Activated CD4-positive, alpha-beta T cell treated with anti-CD3 and anti-CD28 coated beads, Interleukin-2, amount 10 ng/mL, durations not matched to agents 7 days and 5 days (primary cell): Measurements from ENCODE around the gene PRDM5. TPM values are rescaled to one million over a fixed set of nuclear protein-coding genes. Genes with fewer than 3 reads are reported as not detected.

ENCODE experiments used
- CTCF ChIA-PET: fragments of 350-600 bp; sonication (Branson Sonifier 250); formaldehyde crosslinking; loops from one replicate; lab custom pipeline; 2021; ENCODE audit warnings: antibody characterized with exemption; lab: Charles Lee
- POLR2A ChIA-PET: fragments of 350-600 bp; sonication (Branson Sonifier 250); formaldehyde crosslinking; loops from one replicate; lab custom pipeline; 2021; ENCODE audit warnings: antibody characterized with exemption; lab: Charles Lee
- DNase-seq: peaks from one replicate; pipeline ENCODE4 v3.0.0-alpha.2; 2020
- H3K27ac Mint-ChIP-seq: one replicate; pipeline ENCODE4 v1.8.0; 2021; ENCODE audit warnings: mild to moderate bottlenecking, moderate library complexity, mixed read lengths
- H3K27me3 Mint-ChIP-seq: one replicate; pipeline ENCODE4 v1.8.0; 2021; ENCODE audit warnings: mixed read lengths
- H3K36me3 Mint-ChIP-seq: one replicate; pipeline ENCODE4 v1.8.0; 2021; ENCODE audit warnings: low read depth, mixed read lengths
- H3K4me1 Mint-ChIP-seq: one replicate; pipeline ENCODE4 v1.8.0; 2021; ENCODE audit warnings: mixed read lengths
- H3K4me3 Mint-ChIP-seq: one replicate; pipeline ENCODE4 v1.8.0; 2021; ENCODE audit warnings: mild to moderate bottlenecking, moderate library complexity, mixed read lengths
- H3K9me3 Mint-ChIP-seq: one replicate; pipeline ENCODE4 v1.8.0; 2021; ENCODE audit warnings: mixed read lengths
- total RNA-seq, 2 experiments: library from RNA; stranded (reverse); gene quantifications; one replicate each; pipeline ENCODE4 v1.2.3, GENCODE V29; 2021

The PRDM5 gene
- total RNA-seq, 2 experiments from 2014 or later, result not detected

DNA sequence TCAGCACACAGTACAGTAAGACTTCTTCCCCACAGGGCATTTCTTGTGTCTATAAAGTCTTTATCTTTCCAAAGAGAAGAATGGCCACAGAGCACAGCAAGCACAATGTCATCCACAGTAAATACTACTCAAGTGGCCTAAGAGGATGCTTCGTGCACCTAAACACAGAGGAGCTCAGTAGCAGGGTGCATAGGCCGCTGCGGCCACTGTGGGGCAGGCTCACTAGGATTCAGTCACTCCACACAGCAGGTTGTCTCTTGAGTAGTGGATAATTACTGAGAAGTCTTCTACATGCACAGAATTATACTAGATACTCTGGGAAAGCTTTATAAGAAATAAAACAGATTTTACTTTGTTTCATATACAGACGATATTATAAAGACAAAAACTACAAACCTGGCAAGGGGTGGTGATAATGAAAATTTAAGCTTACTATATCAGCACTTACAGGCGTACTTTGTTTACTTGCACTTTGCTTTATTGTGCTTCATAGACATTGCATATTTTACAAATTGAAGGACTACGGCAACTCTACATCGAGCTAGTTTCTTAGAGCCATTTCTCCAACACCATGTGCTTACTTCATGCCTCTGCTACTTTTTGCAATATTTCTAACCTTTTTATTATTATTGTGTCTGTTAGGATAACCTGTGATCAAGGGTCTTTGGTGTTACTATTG lies 78.5 kb downstream of the PRDM5 start:
- Mint-ChIP-seq H3K27ac (no peak overlapping the region), H3K4me3 (no peak overlapping the region), H3K4me1 (peaks cover 7% of the 10 kb centered on the region), H3K27me3 (no peaks in the 10 kb centered on the region), H3K9me3 (no peaks in the 10 kb centered on the region), H3K36me3 (no peaks in the 10 kb centered on the region)
- no peak for DNase-seq
- CTCF ChIA-PET, result interaction anchor here (1.1 kb wide), 1 partner anchor 267 kb away, joined by 3 read pairs; no protein-coding TSS in a partner anchor
- POLR2A ChIA-PET, result no interaction called here

- no peaks in the 10 kb centered on the region for H3K9me3 Mint-ChIP-seq
Measured at GRCh38 chr4:120842031-120842430, 80.5 kb downstream of the PRDM5 start.

DNA sequence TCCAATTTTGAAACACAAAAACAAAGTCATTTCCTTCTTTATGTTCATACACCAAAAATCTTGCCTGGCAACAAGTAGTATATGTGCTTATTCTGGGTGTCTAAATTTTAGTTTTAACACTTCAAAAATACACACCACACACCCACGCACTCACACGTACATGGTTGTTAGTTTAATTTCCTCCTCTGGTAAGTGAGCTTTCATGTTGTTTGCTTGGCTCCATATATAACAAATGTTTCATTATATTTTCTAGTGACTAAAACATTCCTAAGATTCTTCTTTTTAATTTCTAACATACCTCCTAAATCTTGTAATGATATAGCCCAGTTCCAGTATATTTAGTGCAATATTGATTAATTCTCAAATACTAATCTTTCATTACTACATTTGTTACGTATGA lies 80.9 kb downstream of the PRDM5 start:
- POLR2A ChIA-PET, result no interaction called here

More at GRCh38 chr4:120842031-120842430, 80.5 kb downstream of the PRDM5 start:
- Mint-ChIP-seq H3K27me3 (no peaks in the 10 kb centered on the region), H3K4me3 (no peak overlapping the region), H3K4me1 (peaks cover 7% of the 10 kb centered on the region), H3K27ac (no peak overlapping the region), H3K36me3 (no peaks in the 10 kb centered on the region)
- POLR2A ChIA-PET, result no interaction called here
- CTCF ChIA-PET, result no interaction called here
- no peak for DNase-seq

DNA sequence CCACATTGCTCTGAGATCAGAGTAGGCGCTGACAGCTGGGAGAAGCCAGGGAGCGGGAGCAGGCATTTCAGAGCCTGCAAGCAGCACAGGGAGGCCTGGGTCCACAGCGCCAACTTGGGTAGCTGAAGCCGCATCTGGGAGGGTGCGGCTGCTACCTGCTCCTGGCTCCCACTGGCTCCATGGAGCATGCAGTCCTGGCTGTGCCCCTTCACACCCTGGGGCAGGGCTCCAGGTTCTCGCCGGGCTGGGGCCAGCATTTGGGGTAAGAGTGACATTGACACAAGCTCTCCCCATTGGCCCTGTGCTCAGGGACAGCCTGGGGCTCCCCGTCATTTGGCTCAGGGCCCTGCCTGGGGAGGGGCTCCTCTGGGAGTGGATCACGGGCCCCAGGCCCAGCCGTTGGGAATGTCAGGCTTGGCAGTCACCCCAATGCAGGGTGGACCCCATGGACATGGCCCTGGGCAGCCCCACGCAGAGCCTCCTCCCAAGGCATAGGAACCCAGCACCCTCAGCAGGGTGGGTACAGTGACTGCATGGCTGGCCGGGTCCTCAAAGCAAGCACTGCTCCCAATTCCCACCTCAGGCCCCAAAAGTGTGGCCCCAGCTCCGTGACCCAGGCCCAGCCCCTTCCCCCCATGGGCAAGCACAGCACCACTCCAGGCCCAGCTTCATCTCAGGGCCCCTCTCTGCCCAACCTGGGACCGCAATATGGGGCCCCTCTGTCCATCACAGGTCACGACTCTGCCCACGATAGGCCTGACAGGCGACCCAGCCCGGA lies 82.4 kb downstream of the PRDM5 start:
- H3K36me3 Mint-ChIP-seq, result no peaks in the 10 kb centered on the region
- H3K9me3 Mint-ChIP-seq, result no peaks in the 10 kb centered on the region
- DNase-seq, result no peak
- ChIA-PET POLR2A (no interaction called here), CTCF (no interaction called here)
- H3K27me3 Mint-ChIP-seq, result no peaks in the 10 kb centered on the region
- H3K4me1 Mint-ChIP-seq, result peaks cover 7% of the 10 kb centered on the region
- H3K4me3 Mint-ChIP-seq, result no peak overlapping the region
- H3K27ac Mint-ChIP-seq, result no peak overlapping the region

More for the DNA sequence above, 80.9 kb downstream of the PRDM5 start:
- H3K27me3 Mint-ChIP-seq, result no peaks in the 10 kb centered on the region
- H3K27ac Mint-ChIP-seq, result no peak overlapping the region
- no peaks in the 10 kb centered on the region for H3K9me3 Mint-ChIP-seq
- CTCF ChIA-PET, result no interaction called here
- no peak for DNase-seq
- H3K36me3 Mint-ChIP-seq, result no peaks in the 10 kb centered on the region
- H3K4me3 Mint-ChIP-seq, result no peak overlapping the region
- H3K4me1 Mint-ChIP-seq, result peaks cover 7% of the 10 kb centered on the region

DNA sequence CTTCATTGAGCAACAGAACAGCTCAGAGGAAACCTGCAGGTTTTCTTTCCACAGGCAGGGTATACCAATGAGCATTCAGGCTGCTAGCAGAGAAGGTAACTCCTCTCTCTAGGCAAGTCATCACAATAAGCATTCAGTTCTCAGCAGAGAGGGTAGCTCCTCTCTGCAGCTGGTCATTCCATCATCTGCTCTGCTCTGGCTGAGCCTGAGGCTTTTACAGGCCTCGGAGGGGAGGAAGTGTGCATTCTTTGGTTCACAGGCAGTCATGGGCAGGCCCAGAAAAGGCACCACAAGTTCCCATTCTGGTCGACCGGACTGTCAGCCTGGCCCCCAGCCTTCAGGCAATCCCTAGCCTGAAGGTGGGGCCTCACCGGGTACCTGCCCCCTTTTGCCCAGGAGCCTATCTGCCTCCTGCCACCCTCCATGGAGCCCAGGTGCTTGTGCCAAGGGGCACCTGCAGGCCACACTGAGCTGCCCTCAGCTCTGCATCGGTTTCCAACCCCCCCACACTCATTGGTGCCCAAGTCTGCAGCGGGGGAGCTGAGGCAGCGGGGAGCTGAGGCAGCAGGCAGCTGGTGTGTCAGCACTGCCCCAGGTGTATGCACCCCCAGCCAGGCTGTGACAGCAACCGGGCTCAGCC lies 83.1 kb downstream of the PRDM5 start:
- DNase-seq, result no peak
- no peak overlapping the region for H3K4me3 Mint-ChIP-seq
- ChIA-PET CTCF (interaction anchor here (1.3 kb wide), 1 partner anchor 14 kb away, joined by 3 read pairs; no protein-coding TSS in a partner anchor), POLR2A (no interaction called here)
- H3K36me3 Mint-ChIP-seq, result no peaks in the 10 kb centered on the region
- H3K9me3 Mint-ChIP-seq, result no peaks in the 10 kb centered on the region
- no peak overlapping the region for H3K27ac Mint-ChIP-seq
- no peaks in the 10 kb centered on the region for H3K27me3 Mint-ChIP-seq
- peaks cover 2% of the 10 kb centered on the region for H3K4me1 Mint-ChIP-seq

DNA sequence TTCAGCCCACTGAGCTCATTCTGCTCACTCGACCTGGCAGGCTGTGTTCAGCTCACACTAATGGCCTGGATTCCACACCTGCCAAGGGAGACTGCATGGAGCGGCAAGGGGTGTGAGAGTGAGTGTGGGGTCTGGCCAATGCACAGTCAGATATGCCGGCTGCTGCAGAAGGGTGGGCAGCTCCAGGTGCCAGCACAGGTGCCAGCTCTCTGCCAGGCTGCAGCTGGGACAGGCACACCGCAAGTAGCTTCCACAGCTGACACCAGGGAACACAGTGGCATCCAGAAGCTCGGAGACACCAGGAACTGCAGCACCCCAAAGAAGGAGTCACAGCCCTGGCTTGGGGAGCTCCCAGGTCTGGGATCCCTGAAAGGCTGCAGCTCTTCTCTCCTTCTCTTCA lies 83.7 kb downstream of the PRDM5 start:
- Mint-ChIP-seq H3K4me3 (no peak overlapping the region), H3K36me3 (no peaks in the 10 kb centered on the region), H3K9me3 (peaks cover 2% of the 10 kb centered on the region), H3K27ac (no peak overlapping the region), H3K27me3 (no peaks in the 10 kb centered on the region), H3K4me1 (no peaks in the 10 kb centered on the region)
- POLR2A ChIA-PET, result no interaction called here
- DNase-seq, result no peak
- CTCF ChIA-PET, result interaction anchor here (1.3 kb wide), 1 partner anchor 14 kb away, joined by 3 read pairs; no protein-coding TSS in a partner anchor

DNA sequence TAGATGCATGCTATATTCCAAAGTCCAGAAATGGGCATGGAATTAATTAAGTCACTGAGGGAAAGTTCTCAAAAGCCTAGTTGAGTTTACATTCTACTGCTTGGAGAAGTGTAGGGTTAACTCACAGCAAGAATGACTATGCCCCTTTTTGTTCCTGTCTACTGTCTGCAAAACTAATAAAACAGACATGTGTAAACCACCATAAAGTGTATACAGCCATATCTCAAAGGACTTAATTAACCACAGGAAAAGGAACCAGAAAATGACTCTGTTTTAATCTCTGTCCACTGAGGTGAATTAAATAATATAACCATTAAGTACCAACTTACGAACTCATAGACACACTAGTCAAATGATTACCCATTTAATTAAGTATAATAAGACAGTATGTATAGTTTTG lies 84.9 kb downstream of the PRDM5 start:
- Mint-ChIP-seq H3K4me3 (no peak overlapping the region), H3K27ac (no peak overlapping the region), H3K36me3 (no peaks in the 10 kb centered on the region), H3K4me1 (no peaks in the 10 kb centered on the region), H3K27me3 (no peaks in the 10 kb centered on the region), H3K9me3 (peaks cover 2% of the 10 kb centered on the region)
- POLR2A ChIA-PET, result no interaction called here
- DNase-seq, result no peak
- CTCF ChIA-PET, result no interaction called here

DNA sequence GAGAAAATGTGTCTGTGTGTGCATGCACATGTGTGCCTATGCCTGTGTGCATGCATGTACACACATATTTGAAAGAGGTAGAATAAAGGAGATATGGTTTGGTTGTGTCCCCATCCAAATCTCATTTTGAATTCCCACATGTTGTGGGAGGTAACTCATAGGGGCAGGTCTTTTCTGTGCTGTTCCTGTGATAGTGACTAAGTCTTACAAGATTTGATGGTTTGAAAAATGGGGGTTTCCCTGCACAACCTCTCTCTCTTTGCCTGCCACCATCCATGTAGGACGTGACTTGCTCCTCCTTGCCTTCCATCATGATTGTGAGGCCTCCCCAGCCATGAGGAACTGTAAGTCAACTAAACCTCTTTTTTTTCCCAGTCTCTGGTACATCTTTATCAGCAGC lies 87.2 kb downstream of the PRDM5 start:
- no peak overlapping the region for H3K27ac Mint-ChIP-seq
- CTCF ChIA-PET, result no interaction called here
- H3K36me3 Mint-ChIP-seq, result no peaks in the 10 kb centered on the region
- H3K27me3 Mint-ChIP-seq, result no peaks in the 10 kb centered on the region
- no peak overlapping the region for H3K4me3 Mint-ChIP-seq
- DNase-seq, result no peak
- POLR2A ChIA-PET, result no interaction called here
- H3K4me1 Mint-ChIP-seq, result no peaks in the 10 kb centered on the region
- peaks cover 2% of the 10 kb centered on the region for H3K9me3 Mint-ChIP-seq

- peaks cover 2% of the 10 kb centered on the region for H3K9me3 Mint-ChIP-seq
- H3K4me1 Mint-ChIP-seq, result no peaks in the 10 kb centered on the region
- ChIA-PET CTCF (no interaction called here), POLR2A (no interaction called here)
- no peaks in the 10 kb centered on the region for H3K36me3 Mint-ChIP-seq
- peaks cover 9% of the 10 kb centered on the region for H3K27me3 Mint-ChIP-seq
- no peak for DNase-seq
- H3K4me3 Mint-ChIP-seq, result no peak overlapping the region
- H3K27ac Mint-ChIP-seq, result no peak overlapping the region
Measured at GRCh38 chr4:120830204-120830603, 92.3 kb downstream of the PRDM5 start.

DNA sequence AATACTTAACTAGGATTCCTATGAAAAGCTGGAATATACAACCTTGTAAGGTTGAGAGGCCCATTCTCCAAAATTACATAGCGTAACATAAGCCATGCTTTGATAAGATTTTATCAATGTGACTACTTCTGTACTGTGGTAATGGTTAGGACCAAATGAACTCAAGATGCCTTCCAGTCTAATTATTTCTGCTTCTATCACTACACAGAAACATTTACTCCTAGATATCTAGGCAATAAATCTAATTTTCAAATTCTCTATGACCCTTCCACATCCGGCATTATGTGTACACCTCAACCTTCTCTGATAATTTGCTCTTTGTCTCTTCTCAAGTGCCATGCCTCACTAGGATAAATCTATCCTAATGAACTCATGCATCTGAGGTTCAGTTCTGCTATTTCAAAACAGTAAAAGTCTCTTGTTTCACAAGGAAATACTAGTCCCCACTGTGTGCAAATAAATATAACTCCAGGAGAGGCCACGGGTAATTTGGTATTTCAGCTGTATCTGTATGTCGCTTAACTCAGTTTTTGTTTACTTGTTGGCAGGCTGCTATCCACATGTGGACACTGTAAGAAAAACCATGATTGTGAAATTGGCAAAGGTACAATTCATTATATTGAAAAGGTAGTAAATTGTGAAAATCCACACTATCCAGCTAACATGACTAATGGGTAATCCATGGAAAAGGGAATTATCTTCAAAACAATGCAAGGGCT lies 93.3 kb downstream of the PRDM5 start:
- Mint-ChIP-seq H3K27me3 (peaks cover 9% of the 10 kb centered on the region), H3K9me3 (peaks cover under 1% of the 10 kb centered on the region), H3K4me3 (no peak overlapping the region), H3K36me3 (no peaks in the 10 kb centered on the region), H3K27ac (no peak overlapping the region), H3K4me1 (no peaks in the 10 kb centered on the region)
- ChIA-PET POLR2A (no interaction called here), CTCF (no interaction called here)
- DNase-seq, result no peak

- no peaks in the 10 kb centered on the region for H3K36me3 Mint-ChIP-seq
- no peaks in the 10 kb centered on the region for H3K4me1 Mint-ChIP-seq
- ChIA-PET POLR2A (no interaction called here), CTCF (no interaction called here)
- peaks cover 11% of the 10 kb centered on the region for H3K27me3 Mint-ChIP-seq
- no peaks in the 10 kb centered on the region for H3K9me3 Mint-ChIP-seq
- H3K4me3 Mint-ChIP-seq, result no peak overlapping the region
- H3K27ac Mint-ChIP-seq, result no peak overlapping the region
- DNase-seq, result no peak
Measured at GRCh38 chr4:120826853-120827252, 95.7 kb downstream of the PRDM5 start.

GRCh38 chr4:120826449-120826848 lies 96.1 kb downstream of the PRDM5 start:
- H3K36me3 Mint-ChIP-seq, result no peaks in the 10 kb centered on the region
- no peaks in the 10 kb centered on the region for H3K4me1 Mint-ChIP-seq
- DNase-seq, result no peak
- no peaks in the 10 kb centered on the region for H3K9me3 Mint-ChIP-seq
- no peak overlapping the region for H3K4me3 Mint-ChIP-seq
- CTCF ChIA-PET, result no interaction called here
- peaks cover 11% of the 10 kb centered on the region for H3K27me3 Mint-ChIP-seq
- POLR2A ChIA-PET, result no interaction called here
- no peak overlapping the region for H3K27ac Mint-ChIP-seq
